GM03348 (cell line): ENCODE results near the gene WWOX.

Experiments used
- DNase-seq: peaks from one replicate; pipeline ENCODE4 v3.0.0; 2012; ENCODE audit warnings: low spot score

WWOX gene

DNA sequence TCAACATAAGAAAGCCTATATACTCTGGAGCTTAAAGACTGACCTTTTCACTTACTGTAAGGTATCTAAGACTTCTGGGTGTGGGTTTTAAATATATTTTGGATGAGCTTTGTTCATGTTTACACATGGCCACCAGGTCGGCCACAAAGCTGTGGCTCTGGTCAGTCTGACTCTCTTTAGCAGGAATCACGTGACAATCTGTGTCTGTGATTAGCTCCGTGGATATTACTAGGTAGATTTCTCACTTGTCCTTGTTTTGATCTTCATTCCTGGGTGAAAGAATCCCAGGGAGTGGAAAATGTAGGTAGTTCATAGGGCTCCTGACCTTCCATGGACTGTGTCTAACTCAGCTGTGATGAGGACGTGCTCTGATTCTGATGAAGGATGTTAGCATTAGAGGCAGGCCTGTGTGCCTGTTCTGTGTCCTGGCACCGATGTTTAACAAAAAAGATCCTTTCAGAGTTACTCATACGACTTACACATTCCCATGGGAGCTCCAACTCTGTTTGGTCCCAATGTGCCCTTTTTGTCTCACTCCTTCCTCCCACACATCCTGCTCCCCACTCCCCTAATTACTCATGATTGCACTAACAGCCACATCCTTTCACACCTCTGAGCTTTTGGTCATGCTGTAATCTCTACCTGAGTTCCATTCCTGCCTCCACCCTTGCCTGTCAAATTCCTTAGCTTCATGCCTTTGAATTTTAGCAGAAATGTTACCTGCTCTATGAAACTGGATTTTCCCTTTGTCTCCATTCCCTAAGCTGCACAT lies 1076.0 kb downstream of the WWOX start:
- no peak for DNase-seq

DNA sequence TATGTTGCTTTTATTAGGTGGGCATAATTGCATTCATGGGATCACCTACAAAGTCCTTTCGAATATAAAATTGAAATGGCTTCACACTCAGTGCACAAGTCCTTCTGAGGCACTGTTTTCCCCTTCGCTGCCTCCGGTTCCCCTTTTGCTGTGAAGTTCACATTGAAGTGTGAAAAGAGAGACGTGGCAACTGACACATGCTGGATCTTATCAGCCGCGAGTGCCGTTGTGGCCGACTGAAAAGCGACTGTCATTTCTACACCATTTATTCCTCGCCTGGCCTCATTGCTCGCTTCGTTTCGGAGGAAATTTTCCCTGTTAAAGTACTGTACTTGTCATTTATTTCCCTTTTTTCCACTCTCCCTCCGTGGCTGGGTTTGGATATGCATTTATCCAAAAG lies 1077.6 kb downstream of the WWOX start:
- no peak for DNase-seq

DNA sequence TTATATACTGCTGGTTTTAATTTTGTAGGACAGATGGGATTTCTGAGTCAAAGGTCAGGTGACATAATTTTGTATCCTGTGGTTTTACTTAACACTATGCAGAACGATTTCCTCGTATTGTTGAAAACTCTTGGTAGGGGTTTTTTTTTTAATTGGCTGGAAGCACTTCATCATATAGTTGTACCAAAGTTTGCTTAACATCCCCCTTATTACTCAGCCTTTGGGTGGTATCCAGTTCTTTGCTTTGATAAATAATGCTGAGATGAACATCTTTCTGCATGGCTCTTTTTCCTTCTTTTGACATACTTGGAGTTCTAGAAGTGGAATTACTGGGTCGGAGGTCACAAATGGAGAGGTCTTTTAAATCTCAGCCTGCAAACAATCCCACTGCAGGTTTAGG lies 1082.0 kb downstream of the WWOX start:
- no peak for DNase-seq

DNA sequence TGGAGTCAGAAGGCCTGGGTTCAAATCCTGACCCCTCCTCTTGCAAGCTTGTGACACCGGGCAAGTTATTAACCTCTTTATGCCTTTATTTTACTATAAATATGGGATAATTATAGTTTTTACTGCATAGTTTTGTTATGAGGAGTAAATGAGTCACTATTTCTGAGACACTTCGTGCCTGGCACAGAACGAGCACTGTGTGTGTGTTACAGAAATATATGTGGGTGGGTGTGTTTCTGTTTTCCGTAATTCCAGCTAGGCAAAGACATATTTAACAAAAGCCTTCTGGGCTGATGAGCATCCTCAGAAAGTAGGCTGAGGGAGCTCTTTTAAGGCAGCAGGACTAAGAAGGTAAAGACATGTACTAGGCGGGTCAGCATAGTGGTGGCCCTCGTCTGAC lies 1083.2 kb downstream of the WWOX start:
- no peak for DNase-seq

DNA sequence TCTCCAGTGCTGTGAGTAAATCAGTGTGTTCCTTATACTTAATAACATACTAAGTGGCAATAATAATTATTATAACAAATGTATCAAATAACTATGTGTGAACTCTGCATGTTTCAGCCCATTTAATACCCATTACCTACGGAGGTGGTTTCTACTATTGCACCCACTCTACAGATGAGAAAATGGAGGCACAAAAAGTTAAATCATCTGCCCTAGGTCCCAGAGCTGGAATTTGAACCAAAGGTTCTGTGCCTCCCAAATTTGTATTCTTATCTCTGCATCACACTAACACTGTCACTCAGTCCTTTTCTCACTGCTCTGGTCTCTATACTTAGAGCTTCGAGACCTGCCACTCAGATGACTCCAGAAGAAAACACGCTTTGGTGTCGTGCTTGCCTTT lies 1084.1 kb downstream of the WWOX start:
- DNase-seq: no peak

DNA sequence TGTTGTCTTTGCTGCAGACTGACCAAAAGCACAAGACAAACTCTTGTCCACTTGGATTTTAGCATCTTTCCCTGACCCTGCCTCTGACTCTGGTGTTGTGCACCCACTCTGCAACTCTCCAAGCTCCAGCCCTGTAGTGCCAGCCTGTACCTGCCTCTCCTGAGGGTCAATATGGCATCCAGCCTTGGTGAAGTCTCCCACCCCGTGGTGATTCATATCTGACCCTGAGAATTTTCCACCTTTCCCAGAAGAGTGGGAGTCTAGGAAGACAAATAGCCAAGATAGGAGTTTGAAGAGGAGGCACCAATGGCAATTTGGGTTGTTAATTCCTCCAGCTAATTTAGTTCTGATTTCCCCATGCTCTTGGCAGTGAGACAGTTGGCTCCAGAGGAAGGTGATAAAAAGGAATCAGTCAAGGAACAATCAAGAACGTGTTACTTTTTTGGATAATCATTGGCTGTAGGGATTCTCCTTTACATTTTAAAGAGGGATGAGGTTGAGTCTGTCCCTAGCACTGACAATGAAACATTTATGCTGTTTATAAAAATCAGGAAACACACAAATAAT lies 1085.1 kb downstream of the WWOX start:
- no peak for DNase-seq

DNA sequence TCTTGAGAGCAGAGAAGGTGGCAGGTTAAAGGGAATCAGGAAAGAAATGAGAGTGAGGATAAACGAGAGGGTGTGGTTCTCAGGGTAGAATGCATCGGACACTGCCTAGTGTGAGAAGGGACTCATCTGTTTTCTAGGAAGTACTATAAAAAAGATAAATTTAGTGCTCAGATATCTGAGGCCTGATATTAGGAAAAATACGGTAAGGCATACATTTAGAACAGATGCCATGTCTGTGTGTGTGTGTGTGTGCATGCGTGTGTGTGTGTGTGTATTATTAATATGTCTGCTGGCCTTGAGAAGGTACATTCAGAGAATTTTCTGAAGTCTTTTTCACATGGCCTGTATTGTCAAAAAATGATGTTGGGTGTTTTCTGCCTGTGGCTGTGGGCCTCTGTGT lies 1086.3 kb downstream of the WWOX start:
- no peak for DNase-seq

DNA sequence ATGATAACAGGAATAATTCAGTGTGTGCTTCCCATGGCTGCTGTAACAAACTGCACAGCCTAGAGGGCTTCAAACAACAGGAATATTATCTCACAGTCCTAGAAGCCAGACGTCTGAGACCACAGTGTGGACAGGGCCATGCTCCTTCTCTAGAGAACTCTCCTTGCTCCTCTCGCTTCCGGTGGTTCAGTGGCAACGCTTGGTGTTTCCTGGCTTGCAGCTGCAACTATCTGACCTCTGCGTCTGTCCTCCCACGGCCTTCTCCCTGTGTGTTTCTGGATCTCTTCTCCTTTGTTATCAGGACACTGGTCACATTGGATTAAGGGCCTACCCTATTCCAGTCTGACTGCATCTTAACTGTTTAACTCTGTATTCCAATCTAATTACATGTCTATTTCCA lies 1086.7 kb downstream of the WWOX start:
- no peak for DNase-seq

DNA sequence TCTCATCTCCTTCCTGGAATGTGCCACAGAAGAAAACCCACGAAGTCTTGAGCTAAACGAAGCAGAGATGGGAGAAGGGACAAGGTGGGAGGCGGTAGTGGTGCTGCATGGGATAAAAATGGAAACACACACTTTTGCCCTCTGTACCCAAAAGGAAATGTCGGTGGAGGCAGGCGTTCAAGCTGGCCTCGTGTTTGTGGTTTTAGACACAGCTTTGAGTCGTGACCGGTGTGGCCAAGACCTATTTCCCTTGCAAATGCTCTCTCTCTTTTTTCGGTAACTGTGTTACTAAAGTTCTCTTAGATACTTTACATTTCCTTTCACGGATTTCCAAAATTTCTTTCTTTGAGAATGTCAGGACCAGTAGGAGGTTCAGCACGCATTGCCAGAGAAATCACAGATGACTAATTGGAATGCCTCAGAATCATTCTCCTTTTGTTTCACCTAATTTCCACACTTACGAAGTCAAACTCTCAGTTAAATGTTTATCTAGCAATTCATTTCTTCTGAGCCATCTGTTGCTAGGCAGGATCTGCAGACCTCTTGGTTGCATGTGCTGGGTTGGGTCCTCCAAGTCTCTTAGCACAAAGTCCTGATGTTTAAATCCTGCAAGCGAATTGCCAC lies 1088.8 kb downstream of the WWOX start:
- DNase-seq: no peak

DNA sequence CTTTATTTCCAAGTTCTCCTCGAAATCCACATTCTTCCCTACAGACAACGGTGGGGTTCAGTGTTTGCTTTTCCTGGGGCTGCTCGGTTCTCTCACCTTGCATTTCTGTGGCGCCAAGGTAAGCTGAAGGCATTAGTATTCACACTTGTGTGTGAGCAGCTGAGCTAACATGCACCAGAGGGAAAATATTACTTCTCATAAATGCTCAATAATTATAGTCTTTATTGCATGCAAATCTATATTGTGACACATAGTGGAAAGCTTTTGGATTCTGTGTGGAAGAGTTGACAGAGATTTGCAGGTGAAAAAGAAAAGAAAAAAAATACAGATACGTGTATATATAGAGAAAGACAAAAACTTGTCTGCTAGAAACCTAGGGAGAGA lies 1089.3 kb downstream of the WWOX start:
- DNase-seq: no peak

DNA sequence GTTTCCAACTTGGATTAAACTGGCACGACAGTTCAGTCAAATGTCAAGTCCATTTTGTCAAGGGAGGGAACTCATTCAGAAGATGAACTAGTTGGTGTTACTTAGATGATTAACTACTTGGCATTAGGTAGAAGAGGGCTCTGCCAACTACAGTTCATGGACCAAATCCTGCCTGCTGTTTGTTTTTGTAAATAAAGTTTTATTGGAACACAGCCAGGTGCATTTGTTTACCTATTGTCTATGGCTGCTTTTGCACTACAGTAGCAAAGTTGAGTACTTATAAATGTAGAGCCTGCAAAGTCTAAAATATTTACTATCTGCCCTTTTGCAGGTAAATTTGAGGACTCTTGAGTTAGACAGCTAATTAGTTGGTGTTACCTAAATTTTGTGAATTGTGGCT lies 1091.1 kb downstream of the WWOX start:
- no peak for DNase-seq

DNA sequence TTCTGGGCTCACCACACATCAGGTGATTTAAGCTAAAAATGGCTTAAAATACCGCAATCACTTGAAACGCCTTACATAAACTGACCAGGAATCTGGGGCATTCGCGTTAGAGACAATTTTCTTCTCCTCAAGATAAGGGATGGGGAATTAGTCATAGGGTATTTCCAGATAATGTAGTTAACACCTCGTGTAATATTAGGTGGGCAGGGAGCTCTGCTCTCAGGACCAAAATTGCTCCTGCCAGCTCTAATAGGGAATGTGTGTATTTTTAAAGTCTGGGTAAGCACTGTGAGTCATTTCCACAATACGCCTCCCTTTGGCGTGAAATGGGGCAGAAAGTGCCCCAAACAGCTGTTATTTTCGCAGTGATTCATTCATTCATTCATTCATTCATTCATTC lies 1092.5 kb downstream of the WWOX start:
- no peak for DNase-seq

DNA sequence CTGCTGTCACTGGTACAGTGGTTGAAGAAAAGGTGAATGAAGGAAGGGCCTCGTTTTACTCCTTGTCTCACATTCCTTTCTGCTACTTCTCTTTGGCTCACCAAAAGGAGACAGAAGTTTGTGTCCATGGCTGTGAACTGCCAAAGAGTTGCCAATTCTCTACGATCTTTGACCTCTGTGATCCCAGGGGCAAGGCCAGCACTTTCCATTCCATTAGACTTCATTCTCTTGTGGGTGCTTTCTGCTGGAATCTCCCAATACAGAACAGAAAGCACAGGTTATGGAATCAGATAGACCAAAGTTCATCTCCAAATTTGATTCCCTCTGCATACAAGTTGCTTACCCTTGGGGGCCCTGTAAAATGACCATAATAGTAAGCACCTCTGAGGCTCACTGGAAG lies 1093.5 kb downstream of the WWOX start:
- no peak for DNase-seq

DNA sequence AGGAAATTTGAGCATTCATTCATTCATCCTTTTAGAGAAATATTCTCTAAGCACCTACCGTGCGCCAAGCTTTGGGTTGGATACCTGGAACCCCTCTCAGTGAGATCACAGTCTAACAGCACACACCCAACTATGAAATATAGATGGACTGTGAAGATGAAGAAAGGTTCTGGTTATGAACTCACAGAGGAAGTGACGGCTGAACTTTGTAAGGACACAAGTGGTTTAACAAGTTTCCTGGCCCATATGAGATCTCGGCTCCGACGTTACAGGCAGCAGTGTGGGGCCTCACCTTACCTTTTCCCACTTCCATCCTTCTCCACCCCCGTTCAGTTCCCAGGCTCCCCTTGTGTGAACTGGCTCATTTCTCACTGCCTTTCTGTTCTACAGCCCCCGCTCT lies 1094.8 kb downstream of the WWOX start:
- DNase-seq: no peak

DNA sequence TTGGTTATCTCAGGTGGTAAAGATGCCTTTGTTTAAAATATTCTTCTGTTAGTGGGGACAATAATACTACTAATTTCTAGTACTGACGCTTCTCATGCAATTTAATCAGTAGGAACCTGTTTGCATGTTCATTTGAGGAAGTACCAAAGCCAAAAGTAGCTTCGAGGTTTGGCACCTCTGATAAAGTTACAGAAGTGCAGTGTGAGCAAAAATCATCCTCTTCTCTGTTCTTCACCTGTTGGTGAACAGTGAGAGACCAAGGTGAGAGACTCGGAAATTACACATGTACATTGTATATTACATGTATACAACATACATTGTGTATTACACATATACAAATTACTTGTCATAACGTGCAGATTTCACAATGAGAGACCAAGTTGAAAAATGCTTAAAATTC lies 1096.5 kb downstream of the WWOX start:
- no peak for DNase-seq

DNA sequence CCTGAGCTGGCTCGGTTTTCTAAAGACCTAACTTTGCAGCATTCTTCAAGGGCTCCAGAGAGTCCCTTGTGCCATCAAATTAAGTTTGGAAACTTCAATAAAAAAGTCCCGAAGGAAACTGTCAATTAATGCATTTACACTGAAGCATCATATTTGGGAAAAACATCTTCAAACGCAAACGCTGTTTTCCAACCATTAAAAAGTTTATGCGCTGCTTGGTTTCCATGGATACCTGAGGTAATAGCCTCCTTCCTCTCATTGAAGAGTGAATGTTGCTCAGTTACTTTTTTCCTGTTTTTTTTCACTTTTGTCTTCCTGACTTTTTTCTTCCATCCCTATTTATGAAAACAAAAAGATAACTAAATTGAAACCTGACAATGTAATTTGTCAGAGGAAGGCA lies 1102.0 kb downstream of the WWOX start:
- no peak for DNase-seq

DNA sequence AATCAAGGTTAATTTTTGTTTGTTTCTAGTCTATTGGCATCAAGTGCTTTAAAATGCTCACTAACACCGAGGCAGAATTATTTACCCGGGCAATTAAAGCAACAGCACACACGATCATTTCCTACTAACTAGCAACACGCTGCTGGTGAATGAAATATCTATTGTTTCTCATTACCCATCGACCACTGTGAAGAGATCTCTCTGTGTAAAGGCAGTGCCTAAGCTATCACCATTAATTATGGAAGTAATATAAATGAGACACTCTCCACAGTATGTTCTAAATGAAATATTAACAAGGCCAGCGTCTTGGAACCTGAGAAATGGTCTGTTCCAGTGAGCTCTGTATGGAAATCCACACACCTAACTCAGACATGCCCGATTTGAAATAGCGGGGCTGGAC lies 1103.5 kb downstream of the WWOX start:
- no peak for DNase-seq

DNA sequence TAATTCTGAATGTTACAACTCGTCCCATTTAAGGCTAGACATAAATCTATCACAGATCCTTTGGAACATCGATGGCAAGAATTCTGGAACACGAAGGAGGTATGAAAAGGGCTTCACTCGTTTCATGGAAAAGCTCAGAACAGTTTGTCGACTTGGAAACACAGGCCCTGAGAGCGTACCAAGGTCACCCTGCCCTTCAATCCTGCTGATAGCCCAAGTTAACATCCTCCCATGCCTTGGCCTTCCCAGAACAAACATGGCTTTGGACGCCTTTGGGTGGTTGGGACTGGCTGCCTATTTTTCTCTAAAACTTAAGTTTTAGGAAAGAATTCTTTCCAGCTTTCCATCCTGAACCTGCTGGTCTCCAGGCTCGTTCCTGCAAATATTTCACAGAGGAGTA lies 1105.0 kb downstream of the WWOX start:
- DNase-seq: no peak

DNA sequence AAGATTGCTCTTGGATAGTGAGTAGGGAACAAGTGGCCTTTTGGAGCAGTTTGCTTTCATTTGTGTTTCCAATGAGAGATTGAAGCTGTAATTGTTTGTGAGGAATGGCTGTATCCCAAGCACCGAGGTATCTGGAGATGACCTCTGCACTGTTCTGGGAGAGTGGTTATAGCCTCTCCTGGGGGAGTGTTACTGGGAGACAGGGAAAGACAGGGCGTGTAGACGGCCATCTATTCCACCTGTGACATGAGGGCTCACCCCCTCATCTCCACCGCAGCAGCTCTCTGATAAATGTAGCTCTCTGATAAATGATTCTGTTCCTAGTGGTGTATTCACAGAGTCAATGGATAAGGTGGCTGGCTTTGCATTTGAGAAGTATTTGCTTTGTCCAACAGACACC lies 1107.4 kb downstream of the WWOX start:
- DNase-seq: no peak

DNA sequence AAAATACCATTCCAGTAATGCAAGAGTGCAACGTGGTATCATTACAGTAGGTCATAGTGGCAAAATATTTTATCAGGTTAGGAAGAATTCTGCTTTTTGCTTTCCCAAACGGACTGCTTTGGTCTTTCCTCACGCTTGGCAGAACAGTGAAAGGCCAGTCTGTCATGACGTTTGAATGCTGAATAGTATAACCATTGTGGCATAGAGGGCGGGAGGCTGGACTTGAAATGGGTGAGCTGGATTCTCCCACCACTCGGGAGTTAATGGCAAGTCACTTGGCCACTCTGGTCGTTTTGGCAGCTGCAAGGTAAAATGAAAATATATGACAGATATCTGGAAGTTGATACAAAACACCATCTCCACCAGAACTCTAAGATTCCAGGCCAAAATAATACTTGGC lies 1109.9 kb downstream of the WWOX start:
- no peak for DNase-seq

DNA sequence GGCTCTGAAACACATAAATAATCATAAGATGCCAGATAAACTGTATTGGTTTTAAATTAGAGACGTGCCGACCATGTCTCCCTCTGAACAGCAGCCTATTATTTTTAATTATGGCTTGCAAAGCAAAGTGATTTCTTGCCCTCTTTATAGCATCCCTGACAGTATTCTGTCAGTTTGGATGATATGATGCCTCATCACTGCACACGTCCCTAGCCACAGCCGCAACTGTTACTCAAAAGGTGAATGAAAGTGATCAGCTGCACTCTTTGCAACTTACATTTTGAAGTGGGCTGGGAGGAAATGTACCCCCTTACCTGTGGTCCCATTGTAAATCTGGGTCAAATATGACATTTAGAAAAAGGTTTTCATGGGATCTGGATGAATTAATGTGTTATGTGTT lies 1111.2 kb downstream of the WWOX start:
- no peak for DNase-seq

DNA sequence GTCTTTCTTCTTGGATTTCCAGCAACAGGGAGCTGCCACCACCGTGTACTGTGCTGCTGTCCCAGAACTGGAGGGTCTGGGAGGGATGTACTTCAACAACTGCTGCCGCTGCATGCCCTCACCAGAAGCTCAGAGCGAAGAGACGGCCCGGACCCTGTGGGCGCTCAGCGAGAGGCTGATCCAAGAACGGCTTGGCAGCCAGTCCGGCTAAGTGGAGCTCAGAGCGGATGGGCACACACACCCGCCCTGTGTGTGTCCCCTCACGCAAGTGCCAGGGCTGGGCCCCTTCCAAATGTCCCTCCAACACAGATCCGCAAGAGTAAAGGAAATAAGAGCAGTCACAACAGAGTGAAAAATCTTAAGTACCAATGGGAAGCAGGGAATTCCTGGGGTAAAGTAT lies 1112.1 kb downstream of the WWOX start:
- DNase-seq: no peak

DNA sequence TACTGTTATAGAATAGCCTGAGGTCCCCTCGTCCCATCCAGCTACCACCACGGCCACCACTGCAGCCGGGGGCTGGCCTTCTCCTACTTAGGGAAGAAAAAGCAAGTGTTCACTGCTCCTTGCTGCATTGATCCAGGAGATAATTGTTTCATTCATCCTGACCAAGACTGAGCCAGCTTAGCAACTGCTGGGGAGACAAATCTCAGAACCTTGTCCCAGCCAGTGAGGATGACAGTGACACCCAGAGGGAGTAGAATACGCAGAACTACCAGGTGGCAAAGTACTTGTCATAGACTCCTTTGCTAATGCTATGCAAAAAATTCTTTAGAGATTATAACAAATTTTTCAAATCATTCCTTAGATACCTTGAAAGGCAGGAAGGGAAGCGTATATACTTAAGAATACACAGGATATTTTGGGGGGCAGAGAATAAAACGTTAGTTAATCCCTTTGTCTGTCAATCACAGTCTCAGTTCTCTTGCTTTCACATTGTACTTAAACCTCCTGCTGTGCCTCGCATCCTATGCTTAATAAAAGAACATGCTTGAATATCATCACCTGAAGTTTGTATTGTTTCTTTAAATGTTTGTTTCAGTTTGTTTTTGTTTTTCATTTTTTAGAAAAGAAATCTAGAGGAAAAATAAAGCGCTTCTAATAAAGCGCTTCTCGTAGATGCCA lies 1112.8 kb downstream of the WWOX start:
- no peak for DNase-seq
